Uterus (tissue), 2 donors: Measurements from ENCODE around the gene CDHR1.

Experiments
- POLR2A ChIP-seq, 2 donors: fragments of 450-650 bp; IDR thresholded peaks; one replicate each; pipeline ENCODE4 v1.6.1; 2016; ENCODE audit warnings: antibody characterized with exemption in 2 of 2, mild to moderate bottlenecking in 1 of 2, moderate library complexity in 1 of 2
- TF ChIP-seq, protein P1 (sequence below), 4 experiments: fragments of 200-600 bp in 2 of 4; fragments of 450-650 bp in 2 of 4; sonication (generic) in 2 of 4; IDR thresholded peaks; one replicate each; pipeline ENCODE4 v1.5.1; 2016 to 2019; ENCODE audit warnings: antibody characterized with exemption in 4 of 4, mild to moderate bottlenecking in 2 of 4, moderate library complexity in 1 of 4

DNA sequence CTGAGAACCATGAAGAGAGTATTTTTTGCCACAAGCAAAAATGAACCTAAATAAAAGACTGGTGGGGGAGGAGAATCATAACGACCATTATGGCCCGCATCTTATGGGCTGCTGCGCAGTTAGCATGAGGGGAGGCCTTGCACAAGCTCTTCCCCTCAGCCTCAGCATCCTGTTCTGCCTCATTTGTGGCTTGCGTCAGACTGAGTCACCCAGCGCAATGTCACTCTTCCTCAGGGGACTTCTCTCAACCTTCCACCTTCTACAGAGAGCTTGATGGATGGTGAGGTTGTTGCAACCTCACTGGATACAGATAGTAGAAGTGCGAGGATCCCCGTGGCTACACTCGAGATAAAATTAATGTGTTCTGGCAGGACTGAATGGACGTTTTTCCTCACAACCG is 37.6 kb upstream of the CDHR1 start:
- TF ChIP-seq, protein P1, sequence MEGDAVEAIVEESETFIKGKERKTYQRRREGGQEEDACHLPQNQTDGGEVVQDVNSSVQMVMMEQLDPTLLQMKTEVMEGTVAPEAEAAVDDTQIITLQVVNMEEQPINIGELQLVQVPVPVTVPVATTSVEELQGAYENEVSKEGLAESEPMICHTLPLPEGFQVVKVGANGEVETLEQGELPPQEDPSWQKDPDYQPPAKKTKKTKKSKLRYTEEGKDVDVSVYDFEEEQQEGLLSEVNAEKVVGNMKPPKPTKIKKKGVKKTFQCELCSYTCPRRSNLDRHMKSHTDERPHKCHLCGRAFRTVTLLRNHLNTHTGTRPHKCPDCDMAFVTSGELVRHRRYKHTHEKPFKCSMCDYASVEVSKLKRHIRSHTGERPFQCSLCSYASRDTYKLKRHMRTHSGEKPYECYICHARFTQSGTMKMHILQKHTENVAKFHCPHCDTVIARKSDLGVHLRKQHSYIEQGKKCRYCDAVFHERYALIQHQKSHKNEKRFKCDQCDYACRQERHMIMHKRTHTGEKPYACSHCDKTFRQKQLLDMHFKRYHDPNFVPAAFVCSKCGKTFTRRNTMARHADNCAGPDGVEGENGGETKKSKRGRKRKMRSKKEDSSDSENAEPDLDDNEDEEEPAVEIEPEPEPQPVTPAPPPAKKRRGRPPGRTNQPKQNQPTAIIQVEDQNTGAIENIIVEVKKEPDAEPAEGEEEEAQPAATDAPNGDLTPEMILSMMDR (IDR thresholded peaks at IDR 0.05) = no peak
- no peak for TF ChIP-seq POLR2A (IDR thresholded peaks at IDR 0.05)
